VCaP (cell line): ENCODE data around the gene NACC2.

Source experiments
- H3K27ac ChIP-seq: fragments of 450-650 bp; 2 replicates; pipeline ENCODE4 v1.5.1; 2017
- CTCF ChIP-seq: fragments of 450-650 bp; conservative IDR thresholded peaks from 2 replicates; pipeline ENCODE4 v1.5.1; 2017; ENCODE audit warnings: mild to moderate bottlenecking, moderate library complexity

The NACC2 gene

DNA sequence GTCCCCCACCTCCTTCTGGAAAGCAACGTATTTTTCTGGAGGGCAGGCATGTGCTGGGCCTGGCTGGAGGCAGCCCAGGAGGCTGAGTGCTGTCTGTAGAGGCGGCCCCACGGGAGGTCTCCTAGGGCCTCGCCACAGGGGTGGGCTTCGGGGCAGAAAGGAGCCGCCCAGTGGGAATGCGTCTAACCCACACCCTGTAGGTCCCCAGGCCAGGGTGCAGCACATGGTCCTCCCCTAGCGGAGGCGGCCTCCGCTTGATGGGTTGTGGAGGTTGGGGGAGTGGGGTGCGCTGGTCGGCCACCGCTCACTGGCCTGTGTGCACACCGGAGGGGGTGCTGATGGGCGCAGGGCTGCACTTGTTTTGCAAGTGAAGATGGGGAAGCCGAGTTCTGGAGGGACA lies 85.6 kb downstream of the NACC2 start:
- TF ChIP-seq CTCF: no peak
- no peak overlapping the region for H3K27ac ChIP-seq

DNA sequence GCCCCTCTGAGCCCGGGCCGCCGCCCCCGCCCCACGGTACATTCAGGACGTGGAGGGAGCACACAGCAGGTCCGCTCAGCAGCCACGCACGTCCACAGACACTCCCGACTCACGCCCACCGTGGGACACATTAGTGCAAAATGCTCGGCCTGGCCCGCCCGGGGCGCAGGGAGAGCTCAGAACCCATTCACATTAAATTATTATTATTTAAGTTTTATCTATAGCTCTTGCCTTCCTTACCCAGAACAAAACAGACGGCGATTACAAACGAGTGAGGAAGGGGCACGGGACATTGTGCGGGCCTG lies 86.4 kb downstream of the NACC2 start:
- no peak overlapping the region for H3K27ac ChIP-seq
- TF ChIP-seq CTCF: no peak

- no peak overlapping the region for H3K27ac ChIP-seq
- no peak for TF ChIP-seq CTCF
Measured at GRCh38 chr9:136007934-136008692, 87.0 kb downstream of the NACC2 start.

DNA sequence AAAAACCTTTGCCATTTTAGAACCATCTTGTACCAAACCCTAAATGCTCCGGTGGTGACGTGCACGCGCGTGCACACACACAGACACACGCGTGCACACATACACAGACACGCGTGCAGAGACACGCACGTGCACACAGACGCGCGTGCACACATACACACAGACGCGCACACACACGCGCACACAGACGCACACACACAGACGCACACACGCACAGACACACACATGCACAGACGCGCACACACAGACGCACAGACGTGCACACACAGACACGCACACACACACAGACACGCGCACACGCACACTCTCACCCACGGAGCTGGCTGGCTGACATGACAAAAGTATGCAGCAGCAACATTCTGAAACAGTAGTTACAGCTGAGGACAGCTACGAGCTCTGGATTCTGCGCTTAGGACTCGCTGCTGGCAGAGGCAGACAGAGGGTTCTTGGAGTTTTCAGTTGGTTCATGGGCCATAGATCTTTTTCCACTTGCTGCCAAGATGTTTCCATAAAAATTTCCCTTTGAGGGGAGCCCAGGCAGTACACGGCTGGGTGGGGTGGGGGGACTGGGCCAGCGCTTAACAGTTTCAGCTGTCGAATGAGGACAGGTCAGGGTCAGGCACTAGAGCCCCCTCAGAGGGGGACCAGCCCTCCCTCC lies 87.7 kb downstream of the NACC2 start:
- no peak overlapping the region for H3K27ac ChIP-seq
- TF ChIP-seq CTCF: no peak

GRCh38 chr9:136006169-136006568 lies 88.9 kb downstream of the NACC2 start:
- no peak for TF ChIP-seq CTCF
- H3K27ac ChIP-seq: no peak overlapping the region

GRCh38 chr9:136004712-136005111 lies 90.4 kb downstream of the NACC2 start:
- TF ChIP-seq CTCF: no peak
- no peak overlapping the region for H3K27ac ChIP-seq

GRCh38 chr9:136004219-136004618 lies 90.9 kb downstream of the NACC2 start:
- TF ChIP-seq CTCF: no peak
- no peak overlapping the region for H3K27ac ChIP-seq
